ENCODE data around the gene DENND1A.
A peak's percentile ranks its signal among the peaks of the same experiment; 100 is the strongest.

Gene DENND1A

GRCh38 chr9:123343443-123344191, 586.3 kb downstream of the DENND1A start:
- Histone ChIP-seq H3K27ac (no peak overlapping the region), H3K4me3 (no peak overlapping the region)
- no peak for DNase-seq (ENCODE audit: low spot score)
- TF ChIP-seq, protein P1, sequence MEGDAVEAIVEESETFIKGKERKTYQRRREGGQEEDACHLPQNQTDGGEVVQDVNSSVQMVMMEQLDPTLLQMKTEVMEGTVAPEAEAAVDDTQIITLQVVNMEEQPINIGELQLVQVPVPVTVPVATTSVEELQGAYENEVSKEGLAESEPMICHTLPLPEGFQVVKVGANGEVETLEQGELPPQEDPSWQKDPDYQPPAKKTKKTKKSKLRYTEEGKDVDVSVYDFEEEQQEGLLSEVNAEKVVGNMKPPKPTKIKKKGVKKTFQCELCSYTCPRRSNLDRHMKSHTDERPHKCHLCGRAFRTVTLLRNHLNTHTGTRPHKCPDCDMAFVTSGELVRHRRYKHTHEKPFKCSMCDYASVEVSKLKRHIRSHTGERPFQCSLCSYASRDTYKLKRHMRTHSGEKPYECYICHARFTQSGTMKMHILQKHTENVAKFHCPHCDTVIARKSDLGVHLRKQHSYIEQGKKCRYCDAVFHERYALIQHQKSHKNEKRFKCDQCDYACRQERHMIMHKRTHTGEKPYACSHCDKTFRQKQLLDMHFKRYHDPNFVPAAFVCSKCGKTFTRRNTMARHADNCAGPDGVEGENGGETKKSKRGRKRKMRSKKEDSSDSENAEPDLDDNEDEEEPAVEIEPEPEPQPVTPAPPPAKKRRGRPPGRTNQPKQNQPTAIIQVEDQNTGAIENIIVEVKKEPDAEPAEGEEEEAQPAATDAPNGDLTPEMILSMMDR (IDR thresholded peaks at IDR 0.05) = no peak

DNA sequence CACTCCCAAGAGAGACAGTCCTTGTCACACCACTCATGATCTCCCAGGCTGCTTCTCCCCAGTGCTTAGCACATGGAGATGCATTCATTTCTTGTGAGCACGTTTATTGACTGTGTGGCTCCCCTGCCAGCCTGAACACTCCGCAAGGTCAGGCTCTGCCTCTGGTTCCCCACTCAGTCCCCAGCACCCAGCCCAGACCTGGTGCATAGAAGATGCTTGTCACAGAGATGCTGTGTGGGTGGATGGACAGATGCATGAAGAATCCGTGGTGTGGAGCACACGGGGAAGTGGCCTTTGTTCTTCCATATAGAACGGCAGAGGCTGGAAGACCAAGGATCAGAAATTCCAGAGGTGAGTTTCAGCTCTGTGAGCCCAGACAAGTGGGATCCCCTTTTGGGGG, 587.7 kb downstream of the DENND1A start:
- Histone ChIP-seq H3K27ac (no peak overlapping the region), H3K4me3 (no peak overlapping the region)
- DNase-seq (ENCODE audit: low spot score) = no peak

GRCh38 chr9:123341816-123342215, 588.1 kb downstream of the DENND1A start:
- no peak for DNase-seq (ENCODE audit: low spot score)
- Histone ChIP-seq H3K4me3 (no peak overlapping the region), H3K27ac (no peak overlapping the region)
- TF ChIP-seq, protein P1 (IDR thresholded peaks at IDR 0.05) = no peak

More for the DNA sequence above, 587.7 kb downstream of the DENND1A start:
- TF ChIP-seq, protein P1 (IDR thresholded peaks at IDR 0.05) = no peak

DNA sequence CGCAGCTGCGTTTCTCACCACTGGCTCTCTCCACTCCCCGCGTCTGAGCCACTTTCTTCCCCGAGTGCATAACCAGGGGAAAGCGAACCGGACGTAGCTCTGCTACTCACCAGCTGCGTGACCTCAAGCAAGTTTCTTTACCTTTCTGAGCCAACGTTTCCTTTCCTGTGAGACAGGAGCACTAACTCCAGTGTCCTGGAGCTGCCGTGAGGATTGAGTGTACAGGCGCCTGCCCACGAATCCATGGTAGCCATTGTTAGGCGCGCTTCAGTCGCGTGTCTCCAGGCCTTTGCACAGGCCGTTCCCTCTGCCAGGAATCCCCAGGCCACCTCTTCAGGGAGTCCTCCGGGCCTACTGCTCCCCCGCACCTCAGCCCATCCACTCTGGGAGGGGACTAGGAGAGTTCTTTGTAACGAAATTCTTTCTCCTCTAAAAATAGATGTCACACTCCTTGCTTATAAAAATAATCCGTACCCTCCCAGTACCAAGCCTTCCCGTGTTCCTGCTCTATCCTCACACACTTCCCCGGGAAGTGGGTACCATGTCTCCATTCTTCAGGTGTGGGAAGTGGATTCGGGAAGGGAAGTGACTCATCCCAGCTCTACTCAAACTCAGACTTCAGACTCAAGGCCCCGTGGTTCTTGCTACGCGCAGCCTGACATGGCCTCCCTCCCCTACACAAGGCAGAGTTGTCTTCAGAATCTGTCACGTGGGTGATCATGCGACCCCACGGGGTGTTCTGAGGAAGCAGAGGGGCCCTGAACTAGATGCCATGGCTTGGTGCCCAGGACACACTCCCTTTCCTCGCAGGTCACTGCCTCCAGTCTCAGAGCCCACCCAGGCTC, 590.0 kb downstream of the DENND1A start:
- DNase-seq (ENCODE audit: low spot score) = no peak
- H3K27ac ChIP-seq = no peak overlapping the region
- TF ChIP-seq, protein P1 (IDR thresholded peaks at IDR 0.05) = no peak
- H3K4me3 ChIP-seq = peak overlapping the region; percentile 58

GRCh38 chr9:123338710-123339665, 590.9 kb downstream of the DENND1A start:
- Histone ChIP-seq H3K4me3 (peak overlapping the region; percentile 58), H3K27ac (no peak overlapping the region)
- TF ChIP-seq, protein P1 (IDR thresholded peaks at IDR 0.05) = no peak
- no peak for DNase-seq (ENCODE audit: low spot score)

- Histone ChIP-seq H3K27ac (no peak overlapping the region), H3K4me3 (no peak overlapping the region)
- TF ChIP-seq, protein P1 (IDR thresholded peaks at IDR 0.05) = no peak
- no peak for DNase-seq (ENCODE audit: low spot score)
Observed at GRCh38 chr9:123337971-123338370, 592.0 kb downstream of the DENND1A start.

Data from coronary artery (tissue), 2 donors.